HepG2 (cell line): Measurements from ENCODE around the gene TBC1D32. TPM values are rescaled to one million over a fixed set of nuclear protein-coding genes. Genes with fewer than 3 reads are reported as not detected.

Experiments
- ATAC-seq: fragments of 200-7000 bp; cut with Tn5 transposase; 3 replicates; pipeline ENCODE4 v1.9.1; 2020; ENCODE audit warnings: mild to moderate bottlenecking, moderate library complexity
- BruUV-seq: library from RNA; stranded (reverse); fragments of 400-500 nt; replicated peaks from 2 replicates; lab custom pipeline; 2021; lab: Mats Ljungman, UMichigan
- CTCF ChIA-PET: fragments of 300-600 bp; formaldehyde crosslinking; extraction: SDS; loops from one replicate; lab custom pipeline; 2021; ENCODE audit warnings: low total read pairs, inconsistent platforms, low intra/inter-chr PET ratio; lab: Yijun Ruan, JAX
- POLR2A ChIA-PET: fragments of 350-600 bp; sonication (Branson Sonifier 250); formaldehyde crosslinking; loops from one replicate; lab custom pipeline; 2020; ENCODE audit warnings: antibody characterized with exemption, inconsistent platforms; lab: Yijun Ruan, JAX
- DNase-seq: peaks from one replicate; pipeline ENCODE4 v3.0.0-alpha.2; 2015; ENCODE audit warnings: low spot score
- FAIRE-seq: peaks from 3 replicates; lab custom pipeline; 2011; peaks lifted over from hg19 to GRCh38; lab: Jason Lieb, UNC
- H2AFZ ChIP-seq: one replicate; pipeline ENCODE4 v1.6.1; 2011; ENCODE audit warnings: low read length, inconsistent platforms
- H3K27ac ChIP-seq: fragments of 300-600 bp; 3 replicates; pipeline ENCODE4 v1.8.0; 2011; ENCODE audit warnings: mixed run types, mild to moderate bottlenecking, mixed read lengths, low read length, inconsistent platforms; ENCODE audit not compliant: insufficient read depth; ENCODE audit errors: extremely low read length
- H3K27me3 ChIP-seq, 2 experiments: fragments of 200-600 bp in 1 of 2; 2 replicates in 1 of 2; 3 replicates in 1 of 2; pipeline versions ENCODE4 v1.6.0 to v1.8.0; 2011; ENCODE audit warnings: low read length in 2 of 2, mild to moderate bottlenecking in 2 of 2, moderate library complexity in 2 of 2, inconsistent platforms in 1 of 2; ENCODE audit not compliant: insufficient read depth in 2 of 2, control insufficient read depth in 1 of 2
- H3K36me3 ChIP-seq, 2 experiments: fragments of 200-600 bp in 1 of 2; replicated peaks in 1 of 2; 2 replicates in 1 of 2; 3 replicates in 1 of 2; pipeline versions ENCODE4 v1.5.1 to v1.8.0; 2011; ENCODE audit warnings: low read length in 2 of 2, inconsistent platforms in 1 of 2; ENCODE audit not compliant: insufficient read depth in 2 of 2, control insufficient read depth in 1 of 2
- H3K4me1 ChIP-seq: 2 replicates; pipeline ENCODE4 v1.5.1; 2012; ENCODE audit warnings: low read length, inconsistent platforms; ENCODE audit not compliant: insufficient read depth
- H3K4me2 ChIP-seq: 2 replicates; pipeline ENCODE4 v1.6.0; 2011; ENCODE audit warnings: low read depth, low read length, inconsistent platforms
- H3K4me3 ChIP-seq, 3 experiments: fragments of 200-600 bp in 1 of 3; sonication (generic), shearing (Covaris generic) in 1 of 3; replicated peaks in 1 of 3; 2 replicates each; pipeline ENCODE4 v1.5.1; 2011 to 2016; ENCODE audit warnings: low read length in 3 of 3, inconsistent platforms in 2 of 3, low read depth in 2 of 3, mild to moderate bottlenecking in 2 of 3, control low read depth in 1 of 3, mixed read lengths in 1 of 3; ENCODE audit not compliant: insufficient read depth in 1 of 3
- H3K79me2 ChIP-seq: one replicate; pipeline ENCODE4 v1.6.1; 2011; ENCODE audit warnings: low read length, inconsistent platforms; ENCODE audit not compliant: insufficient read depth
- H3K9ac ChIP-seq: 2 replicates; pipeline ENCODE4 v1.6.0; 2011; ENCODE audit warnings: mild to moderate bottlenecking, low read depth, low read length, inconsistent platforms; ENCODE audit not compliant: insufficient read depth
- H3K9me3 ChIP-seq: 2 replicates; pipeline ENCODE4 v1.5.1; 2012; ENCODE audit warnings: mild to moderate bottlenecking, low read length
- H4K20me1 ChIP-seq: 2 replicates; pipeline ENCODE4 v1.6.0; 2011; ENCODE audit warnings: inconsistent platforms, mild to moderate bottlenecking, low read length, moderate library complexity; ENCODE audit not compliant: insufficient read depth
- CEBPB ChIP-seq: IDR thresholded peaks from 2 replicates; pipeline ENCODE4 v1.6.1; 2011; ENCODE audit warnings: low read depth, low read length, improper control_type of control experiment, borderline replicate concordance
- FLYWCH1 ChIP-seq: sonication (generic); formaldehyde crosslinking; IDR thresholded peaks from 2 replicates; pipeline ENCODE4 v1.8.1; 2023; ENCODE audit warnings: mild to moderate bottlenecking, missing genetic modification reagents
- GABPA ChIP-seq, 2 experiments: IDR thresholded peaks; 2 replicates each; pipeline ENCODE4 v1.6.1; 2011 to 2016; ENCODE audit warnings: low read depth in 2 of 2, low read length in 1 of 2, missing biosample characterization in 1 of 2, missing genetic modification characterization in 1 of 2
- KAT8 ChIP-seq: IDR thresholded peaks from 2 replicates; pipeline ENCODE4 v1.6.1; 2016; ENCODE audit warnings: missing genetic modification reagents, missing compliant biosample characterization
- MEIS1 ChIP-seq: sonication (generic); formaldehyde crosslinking; IDR thresholded peaks from 2 replicates; pipeline ENCODE4 v1.9.0; 2021; ENCODE audit warnings: mild to moderate bottlenecking, missing genetic modification reagents, moderate library complexity, borderline replicate concordance
- RAD51 ChIP-seq: fragments of 450-650 bp; IDR thresholded peaks from 2 replicates; pipeline ENCODE4 v1.6.1; 2016; ENCODE audit warnings: borderline replicate concordance
- TBL1XR1 ChIP-seq: fragments of 150-350 bp; IDR thresholded peaks from 2 replicates; pipeline ENCODE4 v1.6.1; 2014; ENCODE audit warnings: borderline replicate concordance, low read length; ENCODE audit not compliant: partially characterized antibody
- THAP9 ChIP-seq: sonication (generic); formaldehyde crosslinking; IDR thresholded peaks from 2 replicates; pipeline ENCODE4; 2020; ENCODE audit warnings: missing genetic modification reagents, mild to moderate bottlenecking, borderline replicate concordance
- XRCC5 ChIP-seq: fragments of 200-400 bp; formaldehyde crosslinking; optimal IDR thresholded peaks from 2 replicates; pipeline ENCODE3; 2017; ENCODE audit warnings: mild to moderate bottlenecking, low read length
- ZNF280D ChIP-seq: sonication (generic); formaldehyde crosslinking; IDR thresholded peaks from 2 replicates; pipeline ENCODE4 v1.5.1; 2020; ENCODE audit warnings: mild to moderate bottlenecking, missing genetic modification reagents
- ZNF530 ChIP-seq: sonication (generic); formaldehyde crosslinking; IDR thresholded peaks from 2 replicates; pipeline ENCODE4 v1.5.0; 2020; ENCODE audit warnings: low read depth, mild to moderate bottlenecking, missing genetic modification reagents
- ZNF580 ChIP-seq: IDR thresholded peaks from 2 replicates; pipeline ENCODE4 v1.6.1; 2016; ENCODE audit warnings: low read depth, borderline replicate concordance
- WGBS: methylation state at CpG from one replicate; pipeline ENCODE4 v1.1.6; 2017; ENCODE audit warnings: low lambda C conversion rate; 5-methylcytosine and 5-hydroxymethylcytosine counted together
- in situ Hi-C: cut with HindIII; loops from 2 replicates; pipeline ENCODE4 v1.10.0; 2017; ENCODE audit warnings: low pct_unique_long_range_greater_than_20kb; ENCODE audit not compliant: extremely low pct_ligation_motif_present
- intact Hi-C: fragments of 100-400 bp; cut with micrococcal nuclease; formaldehyde crosslinking; loops from one replicate; pipeline ENCODE4 v1.10.0; 2022; ENCODE audit not compliant: unreplicated experiment
- polyA plus RNA-seq, 8 experiments: library from polyadenylated mRNA; depleted of rRNA in 3 of 8; stranded (reverse) in 7 of 8; unstranded in 1 of 8; fragments of >200 nt; fragmentation: Illumina TruSeq in 4 of 8; extraction: Trizol in 4 of 8; gene quantifications; 2 replicates each; pipeline versions ENCODE4 v1.2.1 to v1.2.3, GENCODE V29; 2011 to 2016; ENCODE audit warnings: low read depth in 4 of 8, missing spikeins in 1 of 8, mixed read lengths in 1 of 8; ENCODE audit not compliant: insufficient read depth in 1 of 8
- total RNA-seq, 5 experiments: library from RNA; depleted of rRNA; stranded (reverse); fragments of >200 nt; fragmentation: Illumina TruSeq; extraction: Trizol; gene quantifications; 2 replicates each; pipeline ENCODE4 v1.2.3, GENCODE V29; 2016; ENCODE audit warnings: low read depth in 1 of 5

The TBC1D32 gene
- total and polyA plus RNA-seq, 2 of the 13 experiments (the other 11 are each of a cell fraction or from before 2014, with no cell fraction given) = 2.0 to 4.8 TPM

DNA sequence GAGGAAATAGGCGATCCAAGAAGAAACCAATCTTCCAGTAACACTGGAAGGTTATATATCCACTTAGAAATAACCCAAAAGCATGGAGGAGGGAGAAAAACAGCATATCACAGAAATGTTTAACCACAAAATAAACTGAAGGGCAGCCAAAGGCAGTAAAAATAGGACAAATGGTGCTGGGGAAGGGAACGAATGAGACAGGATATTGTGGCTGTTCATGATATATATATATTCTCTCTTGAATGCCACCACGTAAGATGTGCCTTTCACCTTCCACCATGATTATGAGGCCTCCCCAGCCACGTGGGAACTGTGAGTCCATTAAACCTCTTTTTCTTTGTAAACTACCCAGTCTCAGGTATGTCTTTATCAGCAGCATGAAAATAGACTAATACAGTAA lies 162.4 kb downstream of the TBC1D32 start:
- no peak for DNase-seq
- Histone ChIP-seq H3K36me3 (no peaks in the 10 kb centered on the region), H3K4me2 (no peak overlapping the region), H3K9ac (no peak overlapping the region), H3K79me2 (no peaks in the 10 kb centered on the region), H4K20me1 (no peaks in the 10 kb centered on the region), H3K27me3 (no peaks in the 10 kb centered on the region), H3K4me1 (no peaks in the 10 kb centered on the region), H3K4me3 (no peak overlapping the region), H3K9me3 (no peaks in the 10 kb centered on the region), H3K27ac (no peak overlapping the region), H2AFZ (no peak overlapping the region)
- whole genome bisulfite sequencing = 10% methylated on average over 4 of the region's 4 CpGs
- intact Hi-C loops = no loop called here
- ATAC-seq = no peak
- TF ChIP-seq GABPA (IDR thresholded peaks at IDR 0.05; ENCODE audit: low read depth, low read length) (no peak), GABPA (CRISPR knock-in tag; IDR thresholded peaks at IDR 0.05; ENCODE audit: low read depth) (no peak), TBL1XR1 (no peak), MEIS1 (no peak), ZNF280D (CRISPR knock-in tag) (no peak), ZNF580 (no peak), KAT8 (CRISPR knock-in tag) (no peak), CEBPB (no peak), XRCC5 (no peak), RAD51 (no peak), THAP9 (no peak), ZNF530 (CRISPR knock-in tag) (no peak), FLYWCH1 (no peak)
- no peak for FAIRE-seq
- CTCF ChIA-PET = no interaction called here
- POLR2A ChIA-PET = no interaction called here
- in situ Hi-C loops = no loop called here
- no TSS peak for BruUV-seq
